Measurements from ENCODE around the gene AXDND1.
"Not testable (repeated sequence)": the region's sequence is repeated elsewhere in the genome, so short reads cannot be mapped to it uniquely, and the experiment has no call there.

The AXDND1 gene

DNA sequence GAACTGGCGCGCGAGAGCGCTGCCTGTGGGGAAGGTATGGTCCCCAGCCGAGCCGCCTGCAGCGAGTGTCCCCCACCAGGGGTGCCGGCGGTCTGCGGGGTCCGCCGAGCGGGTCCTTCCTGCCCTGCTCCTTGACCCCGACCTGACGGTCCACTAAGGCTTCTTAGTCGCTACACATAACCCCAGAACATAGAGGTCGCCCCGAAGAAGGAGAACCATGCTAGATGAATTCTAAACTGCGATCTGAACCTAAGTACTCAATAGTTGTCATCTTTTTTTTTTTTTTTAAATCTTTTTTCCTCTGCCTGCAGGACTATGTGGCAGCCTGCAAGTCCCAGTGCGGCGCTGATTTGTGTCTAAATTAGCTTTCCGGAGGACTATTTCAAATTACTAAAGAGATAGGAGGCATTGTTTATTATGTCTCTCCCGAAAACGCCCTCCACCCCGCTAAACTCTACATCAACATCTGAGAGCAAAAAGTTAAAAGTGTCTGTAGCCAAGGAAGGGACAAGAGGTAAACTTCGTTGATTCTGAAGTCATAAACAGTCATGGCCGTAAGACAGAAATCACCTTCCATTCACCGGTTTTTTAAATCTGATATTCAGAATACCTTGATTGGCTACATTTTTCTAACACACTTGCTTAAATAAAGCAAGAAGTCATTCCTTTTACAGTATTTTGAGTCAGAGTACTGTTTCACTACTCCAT is 476 bp downstream of the AXDND1 start:
- DNase-seq = peak in 1 of 2 experiments; percentile 67

GRCh38 chr1:179369751-179370341 is 4.1 kb downstream of the AXDND1 start:
- DNase-seq = peak; percentile 83 to 95

DNA sequence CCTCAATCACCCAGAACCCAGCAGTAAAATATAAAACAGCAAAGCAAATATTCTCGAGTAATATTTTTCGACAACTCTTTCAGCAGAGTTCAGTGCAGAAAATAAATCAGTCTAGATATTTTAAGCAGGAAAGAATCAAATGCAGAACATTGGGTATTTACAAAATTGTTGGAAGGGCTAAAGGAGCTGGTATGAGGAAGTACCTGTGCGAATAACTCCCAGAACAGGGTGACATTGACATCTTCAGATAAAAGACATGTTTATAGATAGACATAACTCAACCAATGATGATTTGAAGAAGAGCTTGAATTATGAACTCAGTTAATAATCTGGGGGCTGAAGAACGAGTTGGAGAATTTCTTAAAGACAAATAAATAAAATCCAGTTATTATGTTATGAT is 6.4 kb downstream of the AXDND1 start:
- DNase-seq = no peak

DNA sequence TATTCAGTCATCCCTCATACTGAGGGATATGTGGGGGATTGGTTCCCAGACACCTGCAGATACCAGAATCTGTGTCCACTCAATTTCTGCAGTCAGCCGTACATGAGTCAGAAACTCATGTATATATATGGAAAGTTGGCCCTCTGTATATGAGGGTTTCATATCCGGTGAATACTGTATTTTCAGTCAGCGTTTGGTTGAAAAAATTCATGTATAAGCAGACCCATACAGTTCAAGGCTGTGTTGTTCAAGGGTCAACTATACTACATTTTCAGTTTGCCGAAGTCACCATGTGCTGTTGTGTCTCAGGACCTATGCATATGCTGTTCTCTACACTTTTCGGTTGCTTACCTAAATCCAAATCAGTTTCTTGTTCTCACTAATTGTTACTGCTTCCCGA is 10.5 kb downstream of the AXDND1 start:
- no peak for DNase-seq

DNA sequence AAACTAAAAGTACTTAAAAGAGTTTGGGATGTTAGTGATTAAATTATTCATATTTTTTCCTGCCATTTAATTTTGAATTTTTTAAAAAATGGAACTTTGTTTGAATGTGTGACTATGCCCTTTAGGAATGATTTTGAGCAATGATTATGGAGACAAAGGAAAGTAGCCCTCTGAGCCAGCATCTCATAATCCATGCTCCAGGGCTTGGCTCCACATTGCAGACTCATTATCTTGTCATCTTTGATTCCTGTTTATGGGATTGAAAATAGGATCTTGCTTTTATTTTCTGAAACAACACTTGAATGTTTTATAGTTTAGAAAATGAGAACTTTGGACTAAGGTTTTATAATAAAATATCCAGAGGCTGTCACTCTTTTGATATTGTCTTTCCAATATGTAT is 14.5 kb downstream of the AXDND1 start:
- no peak for DNase-seq

DNA sequence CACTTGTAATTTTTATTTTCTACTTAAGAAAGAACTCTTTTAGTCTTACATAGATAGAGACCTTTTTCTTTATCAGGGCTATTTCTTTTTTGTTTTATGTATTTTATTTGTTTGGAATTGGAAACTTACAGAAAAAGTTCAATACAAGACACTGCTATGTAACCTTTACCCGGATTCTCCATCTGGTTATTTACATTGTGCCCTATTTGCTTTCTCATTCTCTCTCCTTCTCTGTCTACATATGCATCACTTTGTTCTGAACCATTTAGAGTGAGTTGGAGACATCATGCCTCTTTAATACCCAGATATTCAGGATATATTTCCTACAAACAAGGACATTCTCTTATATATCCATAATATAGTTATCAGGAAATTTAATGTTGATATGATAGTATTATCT is 18.3 kb downstream of the AXDND1 start:
- DNase-seq = no peak

- DNase-seq = no peak
These were observed 19.7 kb downstream of the AXDND1 start for GRCh38 chr1:179385510-179385909.

GRCh38 chr1:179393721-179394120 is 27.9 kb downstream of the AXDND1 start:
- no peak for DNase-seq

GRCh38 chr1:179399399-179399798 is 33.6 kb downstream of the AXDND1 start:
- DNase-seq = not testable (repeated sequence)

GRCh38 chr1:179417760-179418159 is 52.0 kb downstream of the AXDND1 start:
- DNase-seq = not testable (repeated sequence)

DNA sequence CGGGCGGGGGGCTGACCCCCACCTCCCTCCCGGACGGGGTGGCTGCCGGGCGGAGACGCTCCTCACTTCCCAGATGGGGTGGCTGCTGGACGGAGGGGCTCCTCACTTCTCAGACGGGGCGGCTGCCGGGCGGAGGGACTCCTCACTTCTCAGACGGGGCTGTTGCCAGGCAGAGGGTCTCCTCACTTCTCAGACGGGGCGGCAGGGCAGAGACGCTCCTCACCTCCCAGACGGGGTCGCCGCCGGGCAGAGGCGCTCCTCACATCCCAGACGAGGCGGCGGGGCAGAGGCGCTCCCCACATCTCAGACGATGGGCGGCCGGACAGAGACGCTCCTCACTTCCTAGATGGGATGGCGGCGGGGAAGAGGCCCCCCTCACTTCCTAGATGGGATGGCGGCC is 52.9 kb downstream of the AXDND1 start:
- DNase-seq = not testable (repeated sequence)

GRCh38 chr1:179424610-179425009 is 58.8 kb downstream of the AXDND1 start:
- DNase-seq = no peak

- DNase-seq = no peak
These were observed 59.4 kb downstream of the AXDND1 start for GRCh38 chr1:179425186-179425585.

DNA sequence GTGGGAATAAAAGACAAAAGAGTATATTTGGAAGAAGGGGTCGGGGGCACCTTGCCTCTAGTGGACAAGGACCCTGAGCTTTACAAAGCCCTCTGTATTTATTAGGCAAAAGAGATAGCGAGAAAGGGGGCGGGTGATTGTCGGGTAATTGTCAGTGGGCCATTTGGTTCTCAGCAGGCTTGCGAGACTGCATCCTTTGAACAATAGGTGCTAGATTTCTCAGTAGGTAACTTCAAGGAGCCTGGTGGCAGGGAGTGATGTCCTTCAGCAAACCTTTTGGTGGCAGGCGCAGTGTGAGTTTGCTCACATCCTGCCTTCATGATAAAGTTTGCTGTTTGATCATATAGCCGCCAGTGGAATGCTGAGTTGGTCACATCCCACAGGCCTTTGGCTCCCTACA is 71.4 kb downstream of the AXDND1 start:
- no peak for DNase-seq

DNA sequence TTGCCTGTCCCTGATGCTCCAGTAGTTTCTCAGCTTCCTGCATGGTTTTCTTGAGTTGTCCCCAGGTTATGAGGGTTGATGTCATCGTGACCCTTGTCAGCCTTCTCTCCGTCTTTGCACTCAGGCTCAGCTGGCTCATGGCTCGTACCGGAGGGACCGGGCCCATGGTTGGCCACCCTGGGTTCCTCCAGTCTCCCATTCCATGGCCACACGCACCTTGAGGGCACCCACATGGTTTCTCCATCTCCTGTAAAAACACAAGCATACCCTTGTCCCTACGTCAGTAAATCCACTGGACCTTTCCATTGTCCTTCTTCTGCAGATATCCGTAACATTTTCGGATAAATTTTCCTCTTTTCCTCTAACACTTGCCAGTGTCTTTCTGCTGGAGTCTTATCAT is 73.9 kb downstream of the AXDND1 start:
- not testable (repeated sequence) for DNase-seq

DNA sequence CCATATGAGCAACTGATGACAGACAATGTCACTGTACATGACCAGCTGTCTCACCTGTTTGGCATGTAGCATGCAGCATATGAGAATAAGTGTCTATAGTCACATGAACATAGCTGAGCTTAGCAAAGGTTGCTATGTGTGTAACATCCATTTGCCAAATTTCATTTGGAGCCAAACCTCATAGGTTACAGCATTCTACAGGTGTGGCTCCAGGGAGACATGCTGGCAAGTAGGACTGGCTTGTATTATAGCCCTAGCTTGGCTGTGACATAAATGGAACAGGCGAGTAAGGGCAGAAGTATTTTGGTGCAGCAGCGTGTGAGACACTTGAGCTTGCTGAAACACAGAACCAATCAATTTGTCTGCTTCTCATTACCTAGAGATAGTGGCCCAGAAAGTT is 74.5 kb downstream of the AXDND1 start:
- DNase-seq = not testable (repeated sequence)

DNA sequence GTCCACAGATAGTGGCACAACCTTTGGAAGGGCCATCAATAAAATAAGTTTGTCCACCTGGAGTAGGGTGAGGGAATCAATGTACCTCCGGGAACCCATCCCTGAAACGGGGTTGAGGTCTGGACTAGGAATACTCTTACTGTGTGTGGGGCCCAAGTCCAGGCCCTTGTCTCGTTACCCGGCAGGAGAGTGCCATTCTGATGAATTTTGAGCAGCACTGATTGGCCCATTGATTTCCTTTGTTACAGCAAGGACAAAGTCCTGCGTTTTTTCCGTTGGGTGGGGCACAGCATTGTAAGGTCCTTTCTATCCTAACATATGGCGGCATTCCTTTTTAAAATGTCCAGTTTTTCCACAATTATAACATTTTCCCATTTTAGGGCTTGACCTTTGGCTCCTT is 75.2 kb downstream of the AXDND1 start:
- no peak for DNase-seq

DNA sequence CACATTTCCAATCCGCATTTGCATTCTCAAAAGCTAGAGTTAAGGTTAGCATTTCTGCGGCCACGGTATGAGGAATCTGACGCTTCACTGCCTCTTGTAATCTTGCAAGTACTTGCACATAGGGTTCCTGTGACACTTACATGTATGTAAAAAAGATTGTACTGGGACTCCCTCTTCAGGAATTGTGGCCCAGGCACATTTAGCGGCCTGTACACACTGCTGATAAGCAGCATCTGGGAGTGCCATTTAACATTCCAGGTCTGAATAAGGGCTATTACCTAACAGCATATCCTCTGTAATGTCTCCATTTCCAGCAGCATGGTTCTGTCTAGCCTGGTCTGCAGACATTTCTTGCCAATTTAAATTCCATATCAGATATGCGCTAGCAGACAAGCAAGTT is 75.7 kb downstream of the AXDND1 start:
- peak; percentile 56 to 58 for DNase-seq

GRCh38 chr1:179442846-179443245 is 77.1 kb downstream of the AXDND1 start:
- DNase-seq = not testable (repeated sequence)

DNA sequence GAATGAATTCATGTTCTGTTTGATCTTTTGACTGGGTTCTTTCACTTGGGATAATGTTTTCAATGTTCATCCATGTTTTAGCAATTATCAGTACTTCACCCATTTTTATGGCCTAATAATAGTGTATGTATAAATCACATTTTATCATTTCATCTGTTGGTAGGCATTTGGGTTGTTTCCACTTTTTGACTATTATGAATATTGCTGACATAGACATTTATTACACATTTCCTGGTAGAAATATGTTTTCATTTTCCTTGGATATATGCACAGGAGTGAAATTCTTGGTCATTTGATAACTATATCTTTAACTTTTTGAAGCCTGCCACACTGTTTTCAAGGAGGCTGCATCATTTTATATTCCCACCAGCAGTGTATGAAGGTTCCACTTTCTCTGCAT is 79.8 kb downstream of the AXDND1 start:
- DNase-seq = no peak

GRCh38 chr1:179447489-179447888 is 81.7 kb downstream of the AXDND1 start:
- DNase-seq = peak in 1 of 2 experiments; percentile 65

DNA sequence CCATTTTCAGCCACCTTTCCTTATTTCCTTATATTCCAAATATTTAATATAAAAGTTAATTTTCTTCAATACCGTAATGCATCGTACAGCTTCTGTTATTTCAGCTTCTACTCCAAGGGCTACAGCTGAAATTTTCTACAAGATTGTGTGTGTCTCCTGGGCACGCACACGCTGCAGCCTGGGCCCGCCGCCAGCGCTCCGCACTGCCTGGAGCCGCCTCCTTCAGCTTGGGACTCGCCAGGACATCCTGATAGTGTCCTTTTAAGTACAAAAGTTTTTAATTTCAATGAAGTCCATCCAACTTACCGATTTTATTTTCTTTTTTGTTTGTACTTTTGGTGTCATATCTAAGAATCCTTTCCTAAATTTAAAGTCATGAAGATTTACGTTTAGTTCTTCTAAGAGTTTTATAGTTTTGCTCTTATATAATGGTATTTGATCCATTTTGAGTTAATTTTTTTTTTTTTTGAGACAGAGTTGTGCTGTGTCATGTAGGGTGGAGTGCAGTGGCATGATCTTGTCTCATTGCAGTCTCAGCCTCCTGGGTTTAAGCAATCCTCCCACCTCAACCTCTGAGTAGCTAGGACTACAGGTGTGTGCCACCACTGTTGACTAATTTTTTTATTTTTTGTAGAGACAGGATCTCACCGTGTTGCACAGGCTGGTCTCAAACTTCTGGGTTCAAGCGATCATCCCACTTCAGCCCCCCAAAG is 82.8 kb downstream of the AXDND1 start:
- DNase-seq = no peak

DNA sequence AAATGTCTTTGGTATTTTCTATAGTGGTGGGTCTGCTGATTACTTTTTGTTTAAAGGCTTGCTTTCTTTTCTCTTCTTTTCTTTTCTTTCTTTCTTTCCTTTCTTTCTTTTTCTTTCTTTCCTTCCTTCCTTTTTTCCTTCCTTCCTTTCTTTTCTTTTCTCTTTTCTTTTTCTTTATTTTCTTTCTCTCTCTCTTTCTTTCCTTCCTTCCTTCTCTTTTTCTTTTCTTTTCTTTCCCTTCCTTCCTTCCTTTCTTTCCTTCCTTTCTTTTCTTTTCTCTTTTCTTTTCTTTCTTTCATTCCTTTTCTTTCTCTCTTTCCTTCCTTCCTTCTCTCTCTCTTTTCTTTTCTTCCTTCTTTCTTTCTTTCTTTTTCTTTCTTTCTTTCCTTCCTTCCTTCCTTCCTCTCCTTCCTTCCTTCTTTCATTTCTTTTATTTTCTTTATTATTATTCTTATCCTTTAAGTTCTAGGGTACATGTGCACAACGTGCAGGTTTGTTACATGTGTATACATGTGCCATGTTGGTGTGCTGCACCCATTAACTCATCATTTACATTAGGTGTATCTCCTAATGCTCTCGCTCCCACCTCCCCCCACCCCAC is 93.9 kb downstream of the AXDND1 start:
- DNase-seq = not testable (repeated sequence)

GRCh38 chr1:179465661-179466060 is 99.9 kb downstream of the AXDND1 start:
- DNase-seq = not testable (repeated sequence)

Data from NCI-H526 (cell line).